Measurements from ENCODE around the gene FAM47E. TPM values are rescaled to one million over a fixed set of nuclear protein-coding genes. Genes with fewer than 3 reads are reported as not detected.
A peak's percentile ranks its signal among the peaks of the same experiment; 100 is the strongest.

Gene FAM47E
- total and polyA plus RNA-seq, 2 of the 13 experiments (the other 11 are each of a cell fraction or from before 2014, with no cell fraction given), result 0.33 to 0.66 TPM

- TF ChIP-seq ZNF280B (CRISPR knock-in tag; IDR thresholded peaks at IDR 0.05; ENCODE audit: borderline replicate concordance) (no peak), SKIL (CRISPR knock-in tag; IDR thresholded peaks at IDR 0.05; ENCODE audit: borderline replicate concordance) (peak; percentile 11; the same call in 1 of the 2 replicates), ETS1 (CRISPR knock-in tag; IDR thresholded peaks at IDR 0.05) (no peak), ERF (CRISPR knock-in tag; IDR thresholded peaks at IDR 0.05) (0 out of 2 replicates have a peak, but pooled peaks have one; percentile 27), THAP11 (CRISPR knock-in tag; IDR thresholded peaks at IDR 0.05) (peak; percentile 61; the same call in 1 of the 2 replicates), ZNF460 (CRISPR knock-in tag; IDR thresholded peaks at IDR 0.05; ENCODE audit: borderline replicate concordance) (no peak), ETV6 (CRISPR knock-in tag; conservative IDR thresholded peaks at IDR 0.05) (no peak), KIAA2018 (CRISPR knock-in tag; IDR thresholded peaks at IDR 0.05; ENCODE audit: borderline replicate concordance) (no peak), BRD4 (CRISPR knock-in tag; IDR thresholded peaks at IDR 0.05) (no peak), MLXIP (CRISPR knock-in tag; IDR thresholded peaks at IDR 0.05; ENCODE audit: borderline replicate concordance) (no peak), HNRNPK (IDR thresholded peaks at IDR 0.05; ENCODE audit: low read depth, low read length, poor library complexity, severe bottlenecking) (no peak), SRF (IDR thresholded peaks at IDR 0.05; ENCODE audit: low read depth, low read length) (no peak)
Observed at GRCh38 chr4:76275486-76276124, 24.1 kb downstream of the FAM47E start (continued).
